Erythroblast (primary cell): ENCODE data around the gene RFC5.

Source experiments
- GATA1 ChIP-seq: IDR thresholded peaks from 2 replicates; pipeline ENCODE4 v1.6.1; 2011; ENCODE audit warnings: low read depth, mild to moderate bottlenecking, control low read depth, low read length, moderate library complexity
- POLR2A ChIP-seq: IDR thresholded peaks from 2 replicates; pipeline ENCODE4 v1.6.1; 2011; ENCODE audit warnings: mild to moderate bottlenecking, low read length

GRCh38 chr12:118046430-118046829, 29.9 kb downstream of the RFC5 start:
- TF ChIP-seq POLR2A = no peak
- no peak for TF ChIP-seq GATA1
